COLO668 (cell line): ENCODE measurements around the gene ZSCAN1.

Experiments
- DNase-seq: peaks from one replicate; lab custom pipeline; 2025; ENCODE audit not compliant: unreplicated experiment; lab: John Stamatoyannopoulos, UW

The ZSCAN1 gene

DNA sequence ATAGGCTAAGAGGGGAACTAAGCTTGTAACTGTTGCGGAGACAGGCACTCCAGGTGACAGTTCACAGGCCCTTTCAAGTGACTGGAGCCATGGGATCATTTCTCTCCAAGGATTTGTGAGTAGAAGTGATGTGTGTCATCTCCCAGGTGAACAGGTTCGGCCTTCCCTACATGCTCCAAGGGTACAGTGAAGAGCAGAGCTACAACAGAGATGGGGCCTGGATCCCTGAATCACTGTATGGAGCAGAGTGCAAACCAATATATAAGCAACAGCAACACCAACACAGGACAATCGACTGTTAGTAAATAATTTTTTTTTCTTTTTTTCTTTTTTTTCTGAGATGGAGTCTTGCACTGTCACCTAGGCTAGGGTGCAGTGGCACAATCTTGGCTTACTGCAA lies 49.2 kb downstream of the ZSCAN1 start:
- no peak for DNase-seq

DNA sequence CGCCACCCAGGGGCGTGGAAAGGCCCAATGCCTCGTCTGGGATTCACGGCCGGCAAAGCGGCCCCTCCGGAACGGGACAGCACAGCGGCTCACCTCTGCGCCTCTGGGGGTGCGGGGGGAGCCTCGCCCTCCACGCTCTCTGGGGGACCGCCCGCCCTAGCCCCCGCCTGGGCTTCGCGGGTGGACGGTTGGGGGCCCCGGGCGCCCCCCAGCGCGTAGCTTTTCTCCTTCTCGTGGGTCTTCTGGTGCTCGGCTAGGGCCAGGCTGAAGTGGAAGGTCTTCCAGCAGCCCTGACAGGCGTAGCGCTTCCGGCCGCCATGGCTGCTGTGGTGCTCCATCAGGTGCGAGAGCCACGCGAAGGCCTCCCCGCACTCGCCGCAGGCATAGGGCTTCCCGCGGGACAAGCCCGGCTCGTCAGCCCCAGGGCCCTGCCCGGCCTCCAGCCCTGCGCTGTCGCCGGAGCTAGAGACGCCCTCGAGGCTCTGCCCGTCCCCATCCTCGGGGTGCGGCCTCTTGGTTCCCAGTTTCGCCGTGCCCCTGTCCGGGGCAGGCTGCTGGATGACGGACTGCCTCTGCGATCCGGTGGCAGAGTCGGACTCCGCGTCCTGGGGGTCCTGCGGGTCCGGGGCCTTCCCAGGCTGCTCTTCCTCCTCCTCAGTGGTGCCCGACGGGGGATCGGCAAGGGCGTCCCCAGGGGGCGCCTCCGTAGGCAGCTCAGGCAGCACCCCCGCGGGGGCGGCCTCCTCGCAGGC lies 50.9 kb downstream of the ZSCAN1 start:
- DNase-seq, result no peak

DNA sequence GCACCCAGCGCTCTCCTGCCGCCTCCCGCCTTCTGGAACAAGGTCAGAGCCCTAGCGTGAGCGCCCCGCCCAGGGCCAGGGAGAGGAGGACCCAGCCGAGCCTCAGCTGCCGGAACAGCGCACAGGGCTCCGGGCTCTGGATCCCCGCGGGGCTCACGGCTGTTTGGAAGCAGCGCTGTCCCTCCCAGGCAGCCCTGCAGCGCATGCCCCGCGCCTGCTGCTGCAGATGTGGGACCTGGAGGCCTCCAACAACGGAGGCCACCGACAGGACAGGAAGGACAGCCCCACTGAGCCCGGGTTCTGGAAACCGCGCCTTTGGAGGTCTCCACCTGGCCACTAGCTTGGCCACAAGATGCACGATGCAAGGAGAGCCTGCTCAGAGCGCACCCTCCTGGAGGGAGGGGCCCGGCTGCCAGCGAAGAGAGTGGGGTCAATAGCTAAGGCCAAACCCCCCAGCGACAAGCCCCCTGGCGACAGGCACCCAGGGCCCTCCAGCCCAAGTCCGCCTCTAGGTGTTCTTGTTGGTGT lies 51.6 kb downstream of the ZSCAN1 start:
- DNase-seq, result no peak

GRCh38 chr19:58086825-58087710 lies 53.2 kb downstream of the ZSCAN1 start:
- DNase-seq, result no peak

GRCh38 chr19:58088521-58089052 lies 54.8 kb downstream of the ZSCAN1 start:
- DNase-seq, result no peak

- DNase-seq, result no peak
These were observed 56.0 kb downstream of the ZSCAN1 start for GRCh38 chr19:58089846-58090245.

DNA sequence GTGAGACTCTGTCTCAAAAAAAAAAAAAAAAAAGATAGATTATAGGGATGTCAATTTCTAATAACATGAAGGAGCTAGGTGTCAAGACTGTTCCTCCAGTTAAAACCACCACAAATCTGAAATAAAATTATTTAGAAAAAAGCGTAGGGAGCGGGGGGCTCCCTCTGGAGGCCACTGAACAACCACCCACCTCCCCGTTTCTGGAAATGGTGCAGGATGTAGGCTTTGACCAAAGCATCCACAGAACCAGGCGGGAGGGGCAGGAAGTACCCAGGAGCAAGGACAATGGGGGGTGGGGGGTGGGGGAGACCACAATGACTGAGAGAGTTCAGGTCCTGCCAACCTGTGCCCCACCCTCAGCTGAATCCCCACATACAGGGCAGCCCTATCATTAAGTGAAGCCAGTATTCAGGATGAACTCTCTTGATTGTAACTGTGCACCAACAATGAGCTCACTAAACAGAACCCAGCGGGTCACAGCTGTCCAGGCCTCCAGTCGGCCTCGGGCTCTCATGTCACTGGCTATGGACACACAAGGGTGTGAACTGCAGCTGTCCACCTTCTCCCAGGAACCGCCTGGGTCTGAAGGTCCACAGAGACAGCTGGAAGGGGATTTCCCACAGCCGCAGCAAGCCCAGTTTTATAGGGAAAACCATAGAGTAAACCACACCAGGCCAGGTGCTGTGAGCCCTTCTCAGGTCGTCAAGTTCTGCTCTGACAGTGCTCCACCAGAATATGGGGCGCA lies 57.6 kb downstream of the ZSCAN1 start:
- peak; percentile 38 for DNase-seq

GRCh38 chr19:58093071-58093470 lies 59.2 kb downstream of the ZSCAN1 start:
- DNase-seq, result no peak

- DNase-seq, result no peak
These were observed 61.5 kb downstream of the ZSCAN1 start for GRCh38 chr19:58095328-58095727.

GRCh38 chr19:58096884-58097283 lies 63.1 kb downstream of the ZSCAN1 start:
- no peak for DNase-seq

- DNase-seq, result no peak
These were observed 63.5 kb downstream of the ZSCAN1 start for GRCh38 chr19:58097349-58097748.

DNA sequence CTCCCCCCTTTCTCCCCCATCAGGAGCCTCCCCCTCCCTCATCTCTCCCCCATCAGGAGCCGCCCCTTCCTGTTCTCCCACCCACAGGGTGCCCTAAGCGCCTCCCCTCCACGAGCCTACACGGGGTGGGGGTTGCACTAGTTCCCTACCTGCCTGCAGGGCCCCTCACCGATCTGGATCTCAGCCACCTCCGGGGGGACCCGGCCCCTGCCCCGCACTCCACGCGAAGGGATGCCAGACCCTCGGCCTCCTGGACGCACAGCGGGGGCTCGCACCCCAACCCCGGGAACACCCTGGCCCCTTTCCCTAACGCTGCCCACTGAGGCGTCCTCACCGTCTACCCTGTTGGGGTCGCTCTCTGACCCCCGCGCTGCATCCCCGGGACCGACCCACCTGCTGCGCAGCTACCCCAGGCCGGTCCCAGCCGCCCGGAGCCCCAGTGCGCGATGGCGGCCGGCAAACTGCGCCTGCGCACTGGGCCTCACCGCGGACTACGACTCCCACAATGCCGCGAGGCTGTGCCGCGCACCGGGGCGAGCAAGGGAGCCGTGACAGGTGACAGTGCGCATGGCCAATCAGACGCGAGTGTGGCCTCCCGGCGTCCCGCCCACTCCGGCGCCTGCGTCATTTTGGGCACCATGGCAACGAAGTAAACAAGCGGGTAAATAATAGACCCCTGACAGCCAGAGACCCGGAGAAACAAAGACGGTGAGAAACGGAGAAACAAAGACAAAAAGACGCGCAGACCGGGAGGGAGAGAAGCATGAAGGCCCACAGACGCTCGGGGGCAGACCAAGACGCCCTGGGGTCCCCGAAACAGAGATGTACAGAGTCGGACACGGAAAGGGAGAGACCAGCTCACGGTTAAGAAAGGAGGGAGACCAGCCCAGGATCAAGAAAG lies 64.2 kb downstream of the ZSCAN1 start, which contains the start of gene ZSCAN18:
Gene ZSCAN18 (minus strand): TSS at position 451 of the 901 bp plus-strand sequence. CDS start 7,964 bp downstream, outside the sequence.
- DNase-seq, result peak; percentile 98

DNA sequence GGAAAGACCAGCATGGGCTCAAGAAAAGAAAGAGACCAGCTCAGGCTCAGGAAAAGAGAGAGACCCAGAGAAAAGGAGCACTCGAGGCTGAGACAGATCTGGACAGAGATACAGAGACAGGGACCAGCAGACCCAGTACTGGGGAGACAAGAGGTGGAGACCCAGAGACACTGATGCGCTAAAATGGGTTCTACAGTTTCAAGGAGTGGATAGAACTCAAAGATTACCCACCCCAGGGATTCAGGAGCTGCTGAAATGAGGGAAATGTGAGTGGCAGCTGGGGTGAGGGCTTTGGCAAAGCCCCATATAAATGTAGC lies 64.8 kb downstream of the ZSCAN1 start:
- no peak for DNase-seq
